Mammary microvascular endothelial cell (primary cell): Measurements from ENCODE around the gene FAM174A. TPM values are rescaled to one million over a fixed set of nuclear protein-coding genes. Genes with fewer than 3 reads are reported as not detected.

Experiments
- total RNA-seq: library from RNA; depleted of rRNA; stranded (reverse); fragments of >200 nt; gene quantifications from 2 replicates; pipeline ENCODE4 v1.2.3, GENCODE V29; 2015

FAM174A gene
- total RNA-seq: 11.6 and 12.7 TPM in 2 replicates

DNA sequence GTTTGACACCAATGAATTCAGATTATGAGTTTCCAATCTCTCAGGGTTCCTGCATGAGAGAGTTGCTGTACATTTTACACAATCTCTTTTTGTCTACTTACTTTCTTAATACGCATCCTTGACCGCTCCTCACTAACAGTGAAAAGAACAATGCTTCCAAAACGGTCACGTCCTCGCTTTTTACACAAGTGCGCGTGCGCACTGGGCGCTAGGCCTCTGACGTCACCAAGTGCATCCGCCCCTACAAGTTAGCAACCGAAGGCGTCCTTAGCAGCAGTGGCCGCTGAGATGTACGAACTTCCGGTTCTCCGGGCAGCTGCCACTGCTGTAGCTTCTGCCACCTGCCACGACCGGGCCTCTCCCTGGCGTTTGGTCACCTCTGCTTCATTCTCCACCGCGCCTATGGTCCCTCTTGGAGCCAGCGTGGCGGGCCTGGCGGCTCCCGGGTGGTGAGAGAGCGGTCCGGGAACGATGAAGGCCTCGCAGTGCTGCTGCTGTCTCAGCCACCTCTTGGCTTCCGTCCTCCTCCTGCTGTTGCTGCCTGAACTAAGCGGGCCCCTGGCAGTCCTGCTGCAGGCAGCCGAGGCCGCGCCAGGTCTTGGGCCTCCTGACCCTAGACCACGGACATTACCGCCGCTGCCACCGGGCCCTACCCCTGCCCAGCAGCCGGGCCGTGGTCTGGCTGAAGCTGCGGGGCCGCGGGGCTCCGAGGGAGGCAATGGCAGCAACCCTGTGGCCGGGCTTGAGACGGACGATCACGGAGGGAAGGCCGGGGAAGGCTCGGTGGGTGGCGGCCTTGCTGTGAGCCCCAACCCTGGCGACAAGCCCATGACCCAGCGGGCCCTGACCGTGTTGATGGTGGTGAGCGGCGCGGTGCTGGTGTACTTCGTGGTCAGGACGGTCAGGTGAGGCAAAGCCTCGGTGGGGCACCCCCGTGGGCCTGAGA lies at the start of gene FAM174A:
TSS of gene FAM174A (plus strand) at position 315 of the 946 bp plus-strand sequence. CDS start at position 472, 157 bp downstream.

